CD4-positive, alpha-beta T cell treated with Interleukin-10 for 1 hour (primary cell): Measurements from ENCODE around the gene LAP3.

ENCODE experiments used
- DNase-seq: peaks from one replicate; pipeline ENCODE4 v3.0.0-alpha.2; 2020

Gene LAP3

GRCh38 chr4:17623451-17624001 lies 46.5 kb downstream of the LAP3 start:
- no peak for DNase-seq

- DNase-seq, result no peak
Observed at GRCh38 chr4:17624821-17625220, 47.8 kb downstream of the LAP3 start.

- no peak for DNase-seq
Observed at GRCh38 chr4:17630228-17630627, 53.2 kb downstream of the LAP3 start.

- DNase-seq, result no peak
Observed at GRCh38 chr4:17633600-17633999, 56.6 kb downstream of the LAP3 start.

- DNase-seq, result no peak
Observed at GRCh38 chr4:17635056-17635455, 58.1 kb downstream of the LAP3 start.

GRCh38 chr4:17636341-17636695 lies 59.3 kb downstream of the LAP3 start:
- DNase-seq, result no peak

- DNase-seq, result peak; percentile 74
Observed at GRCh38 chr4:17636696-17637622, 60.0 kb downstream of the LAP3 start.

GRCh38 chr4:17639136-17639535 lies 62.1 kb downstream of the LAP3 start:
- DNase-seq, result no peak

- DNase-seq, result no peak
Observed at GRCh38 chr4:17642398-17642783, 65.4 kb downstream of the LAP3 start.

GRCh38 chr4:17646693-17647092 lies 69.7 kb downstream of the LAP3 start:
- DNase-seq, result no peak

- DNase-seq, result no peak
Observed at GRCh38 chr4:17647176-17647806, 70.3 kb downstream of the LAP3 start.

GRCh38 chr4:17647927-17648326 lies 70.9 kb downstream of the LAP3 start:
- DNase-seq, result no peak

GRCh38 chr4:17650406-17650805 lies 73.4 kb downstream of the LAP3 start:
- DNase-seq, result no peak

- DNase-seq, result no peak
Observed at GRCh38 chr4:17654701-17655100, 77.7 kb downstream of the LAP3 start.

GRCh38 chr4:17657090-17657489 lies 80.1 kb downstream of the LAP3 start:
- DNase-seq, result no peak
